ENCODE data around the gene PLIN5.
"Not testable (repeated sequence)": the region's sequence is repeated elsewhere in the genome, so short reads cannot be mapped to it uniquely, and the experiment has no call there.

PLIN5 gene

GRCh38 chr19:4570402-4570801, 35.4 kb upstream of the PLIN5 start:
- TF ChIP-seq, protein P1, sequence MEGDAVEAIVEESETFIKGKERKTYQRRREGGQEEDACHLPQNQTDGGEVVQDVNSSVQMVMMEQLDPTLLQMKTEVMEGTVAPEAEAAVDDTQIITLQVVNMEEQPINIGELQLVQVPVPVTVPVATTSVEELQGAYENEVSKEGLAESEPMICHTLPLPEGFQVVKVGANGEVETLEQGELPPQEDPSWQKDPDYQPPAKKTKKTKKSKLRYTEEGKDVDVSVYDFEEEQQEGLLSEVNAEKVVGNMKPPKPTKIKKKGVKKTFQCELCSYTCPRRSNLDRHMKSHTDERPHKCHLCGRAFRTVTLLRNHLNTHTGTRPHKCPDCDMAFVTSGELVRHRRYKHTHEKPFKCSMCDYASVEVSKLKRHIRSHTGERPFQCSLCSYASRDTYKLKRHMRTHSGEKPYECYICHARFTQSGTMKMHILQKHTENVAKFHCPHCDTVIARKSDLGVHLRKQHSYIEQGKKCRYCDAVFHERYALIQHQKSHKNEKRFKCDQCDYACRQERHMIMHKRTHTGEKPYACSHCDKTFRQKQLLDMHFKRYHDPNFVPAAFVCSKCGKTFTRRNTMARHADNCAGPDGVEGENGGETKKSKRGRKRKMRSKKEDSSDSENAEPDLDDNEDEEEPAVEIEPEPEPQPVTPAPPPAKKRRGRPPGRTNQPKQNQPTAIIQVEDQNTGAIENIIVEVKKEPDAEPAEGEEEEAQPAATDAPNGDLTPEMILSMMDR (IDR thresholded peaks at IDR 0.05; ENCODE audit: control extremely low read depth, extremely low read depth, low read depth, missing control alignments) = no peak
- ChIA-PET POLR2A (no interaction called here), CTCF (interaction anchor here (0.9 to 10.3 kb wide), 12 partner anchors 10 to 80 kb away, joined by 3 to 102 read pairs (median 5); no protein-coding TSS in a partner anchor)
- DNase-seq (ENCODE audit: extremely low spot score) = no peak

DNA sequence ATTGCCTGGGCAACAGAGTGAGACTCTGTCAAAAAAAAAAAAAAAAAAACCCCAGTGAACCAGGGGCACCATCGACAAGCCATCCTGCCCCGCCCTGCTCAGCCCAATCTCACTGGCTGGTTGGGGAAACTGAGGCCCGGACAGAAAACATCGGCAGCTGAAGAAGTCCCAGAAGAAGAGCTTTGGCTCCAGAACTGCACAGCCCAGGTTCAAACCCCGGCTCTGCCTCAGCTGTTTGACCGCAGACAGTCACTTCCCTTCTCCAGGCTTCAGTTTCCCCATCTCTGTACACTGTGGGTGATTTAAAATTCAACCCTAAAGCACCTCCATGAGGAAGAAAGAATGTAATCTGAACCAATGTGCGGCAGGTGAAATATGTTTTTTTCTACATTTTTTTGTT, 33.9 kb upstream of the PLIN5 start:
- CTCF ChIA-PET = interaction anchor here (0.6 to 10.3 kb wide), 14 partner anchors 9 to 222 kb away, joined by 3 to 102 read pairs (median 4); partner anchors contain the start of genes FEM1A and SEMA6B
- POLR2A ChIA-PET = no interaction called here
- DNase-seq (ENCODE audit: extremely low spot score) = no peak
- TF ChIP-seq, protein P1 (IDR thresholded peaks at IDR 0.05; ENCODE audit: control extremely low read depth, extremely low read depth, low read depth, missing control alignments) = no peak

- POLR2A ChIA-PET = no interaction called here
- CTCF ChIA-PET = interaction anchor here (1.0 to 10.3 kb wide), 14 partner anchors 9 to 92 kb away, joined by 3 to 102 read pairs (median 5); partner anchors contain the start of genes PLIN5 and SEMA6B
- DNase-seq (ENCODE audit: extremely low spot score) = no peak
- TF ChIP-seq, protein P1 (IDR thresholded peaks at IDR 0.05; ENCODE audit: control extremely low read depth, extremely low read depth, low read depth, missing control alignments) = peak; percentile 62
Observed at GRCh38 chr19:4567584-4568071, 32.6 kb upstream of the PLIN5 start.

- TF ChIP-seq, protein P1 (IDR thresholded peaks at IDR 0.05; ENCODE audit: control extremely low read depth, extremely low read depth, low read depth, missing control alignments) = no peak
- ChIA-PET CTCF (interaction anchor here (0.6 to 10.3 kb wide), 14 partner anchors 8 to 93 kb away, joined by 3 to 102 read pairs (median 5); partner anchors contain the start of gene PLIN5), POLR2A (no interaction called here)
- no peak for DNase-seq (ENCODE audit: extremely low spot score)
Observed at GRCh38 chr19:4566402-4567051, 31.5 kb upstream of the PLIN5 start.

DNA sequence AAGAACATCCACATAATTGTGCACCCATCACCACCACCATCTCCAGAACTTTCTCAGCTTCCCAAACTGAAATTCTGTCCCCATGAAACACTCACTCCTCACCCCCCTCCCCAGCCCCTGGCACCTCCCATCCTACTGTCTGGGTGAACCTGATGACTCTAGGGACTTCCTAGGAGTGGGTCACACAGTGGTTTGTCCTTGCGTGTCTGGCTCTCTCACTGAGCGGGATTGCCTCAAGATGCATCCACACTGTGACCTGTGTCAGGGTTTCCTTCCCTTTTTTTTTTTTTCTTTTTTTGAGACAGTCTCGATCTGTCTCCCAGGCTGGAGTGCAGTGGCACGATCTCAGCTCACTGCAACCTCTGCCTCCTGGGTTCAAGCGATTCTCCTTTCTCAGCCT, 28.5 kb upstream of the PLIN5 start:
- DNase-seq (ENCODE audit: extremely low spot score); CTCF ChIA-PET; POLR2A ChIA-PET: not testable (repeated sequence)

DNA sequence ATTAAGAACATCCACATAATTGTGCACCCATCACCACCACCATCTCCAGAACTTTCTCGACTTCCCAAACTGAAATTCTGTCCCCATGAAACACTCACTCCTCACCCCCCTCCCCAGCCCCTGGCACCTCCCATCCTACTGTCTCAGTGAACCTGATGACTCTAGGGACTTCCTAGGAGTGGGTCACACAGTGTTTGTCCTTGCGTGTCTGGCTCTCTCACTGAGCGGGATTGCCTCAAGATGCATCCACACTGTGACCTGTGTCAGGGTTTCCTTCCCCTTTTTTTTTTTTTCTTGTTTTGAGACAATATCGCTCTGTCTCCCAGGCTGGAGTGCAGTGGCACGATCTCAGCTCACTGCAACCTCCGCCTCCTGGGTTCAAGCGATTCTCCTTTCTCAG, 27.1 kb upstream of the PLIN5 start:
- POLR2A ChIA-PET; CTCF ChIA-PET; DNase-seq (ENCODE audit: extremely low spot score): not testable (repeated sequence)

GRCh38 chr19:4559569-4559968, 24.5 kb upstream of the PLIN5 start, which contains the start of gene SEMA6B:
Gene SEMA6B, minus strand, starts transcription at chr19:4559684. Its CDS starts 1,227 bp downstream, at chr19:4558457.
- ChIA-PET CTCF (interaction anchor here (0.9 to 2.2 kb wide), 10 partner anchors 7 to 77 kb away, joined by 3 to 10 read pairs (median 4); no protein-coding TSS in a partner anchor), POLR2A (no interaction called here)
- DNase-seq (ENCODE audit: extremely low spot score) = no peak
- TF ChIP-seq, protein P1 (IDR thresholded peaks at IDR 0.05; ENCODE audit: control extremely low read depth, extremely low read depth, low read depth, missing control alignments) = no peak

Data from GM10248 (cell line).